Activated CD4-positive, alpha-beta T cell treated with anti-CD3 and anti-CD28 coated beads, Interleukin-2, amount 50 U/mL, for 16 hours (primary cell): ENCODE results near the gene OTUD7B.
A peak's percentile ranks its signal among the peaks of the same experiment; 100 is the strongest.
"Not testable (repeated sequence)": the region's sequence is repeated elsewhere in the genome, so short reads cannot be mapped to it uniquely, and the experiment has no call there.

Experiments used
- DNase-seq: peaks from one replicate; pipeline ENCODE4 v3.0.0-alpha.2; 2020

OTUD7B gene

DNA sequence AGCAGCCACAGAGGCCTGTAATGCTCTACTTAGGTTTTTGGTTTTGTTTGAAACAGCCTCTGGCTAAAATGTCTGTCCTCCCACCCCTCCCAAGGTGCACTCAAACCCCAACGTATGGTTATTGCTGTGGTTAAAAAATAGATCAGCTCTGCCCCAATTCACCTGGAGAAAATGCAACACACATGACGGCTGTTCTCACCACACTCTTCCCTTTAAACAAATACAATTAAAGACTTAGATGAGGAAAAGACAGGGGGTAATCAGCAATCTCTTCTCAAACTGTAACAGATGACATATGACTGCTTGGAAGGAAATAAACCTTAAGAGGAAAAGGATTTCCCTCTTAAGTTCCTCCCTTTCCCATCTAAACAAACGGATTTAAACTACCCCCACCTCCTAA, 67.6 kb downstream of the OTUD7B start:
- no peak for DNase-seq

DNA sequence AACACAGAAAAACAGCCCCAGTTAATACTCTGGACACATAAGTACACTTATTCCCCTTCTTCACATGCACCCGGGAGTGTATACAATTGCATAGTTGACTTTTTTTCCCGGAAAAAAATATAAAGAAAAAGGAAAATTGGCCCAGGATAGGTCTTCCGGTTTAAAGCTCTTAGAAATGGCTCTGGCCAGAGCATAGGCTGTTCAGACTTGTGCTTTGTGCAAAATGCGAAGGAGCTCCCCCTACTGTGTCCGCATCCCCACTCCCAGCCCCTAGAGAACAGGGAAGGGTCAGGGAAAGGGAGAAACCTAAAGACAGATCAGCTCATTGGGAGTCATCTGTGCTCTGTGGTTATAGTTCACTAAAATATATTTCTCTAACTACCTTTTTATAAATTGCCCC, 68.3 kb downstream of the OTUD7B start:
- no peak for DNase-seq

DNA sequence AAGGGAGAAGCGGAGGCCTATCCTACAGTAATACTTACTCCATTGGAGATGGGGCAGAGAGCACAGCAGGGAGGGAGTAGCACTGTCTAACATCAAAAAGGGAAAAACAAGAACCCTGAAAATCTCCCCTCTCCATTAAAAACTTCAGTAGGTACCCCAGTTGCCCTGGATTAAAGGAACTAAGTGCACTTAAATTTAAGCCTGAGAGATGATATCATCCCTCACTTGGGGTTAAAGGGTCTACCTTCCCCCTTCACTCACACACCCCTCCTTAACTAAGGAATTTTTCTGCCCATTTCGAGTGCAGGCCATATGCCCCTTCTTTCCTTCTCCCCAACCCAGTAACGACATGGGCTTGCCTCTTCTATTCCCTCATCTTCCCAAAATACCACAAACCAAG, 70.1 kb downstream of the OTUD7B start:
- DNase-seq, result no peak

DNA sequence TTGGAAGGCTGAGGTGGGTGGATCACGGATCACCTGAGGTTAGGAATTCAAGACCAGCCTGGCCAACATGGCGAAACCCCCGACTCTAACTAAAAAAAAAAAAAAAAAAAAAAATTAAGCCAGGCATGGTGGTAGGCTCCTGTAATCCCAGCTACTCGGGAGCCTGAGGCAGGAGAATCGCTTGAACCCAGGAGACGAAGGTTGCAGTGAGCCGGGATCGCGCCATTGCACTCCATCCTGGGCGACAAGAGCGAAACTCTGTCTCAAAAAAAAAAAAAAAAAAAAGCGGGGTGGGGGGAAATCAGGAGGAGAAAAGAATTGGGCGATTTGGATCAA, 71.9 kb downstream of the OTUD7B start:
- not testable (repeated sequence) for DNase-seq

DNA sequence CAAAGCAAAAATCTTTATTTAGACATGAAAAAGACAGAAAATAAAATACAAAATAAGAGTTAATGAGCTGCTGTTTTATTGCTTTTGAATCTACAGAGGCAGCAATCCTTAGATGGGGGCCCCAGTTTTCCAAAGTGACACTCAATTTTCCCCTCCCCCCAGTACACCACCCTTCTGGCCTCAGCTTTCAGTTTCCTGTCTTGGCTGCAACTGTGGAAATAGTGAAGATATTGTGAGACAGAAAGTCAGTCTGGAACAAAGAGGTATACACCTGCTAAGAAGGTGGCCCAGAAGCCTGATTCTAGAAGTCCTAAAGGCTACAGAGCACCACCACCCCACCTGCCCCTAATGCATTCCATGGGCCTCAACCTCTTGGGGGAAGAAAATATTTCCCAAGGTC, 72.8 kb downstream of the OTUD7B start:
- DNase-seq, result peak; percentile 24

DNA sequence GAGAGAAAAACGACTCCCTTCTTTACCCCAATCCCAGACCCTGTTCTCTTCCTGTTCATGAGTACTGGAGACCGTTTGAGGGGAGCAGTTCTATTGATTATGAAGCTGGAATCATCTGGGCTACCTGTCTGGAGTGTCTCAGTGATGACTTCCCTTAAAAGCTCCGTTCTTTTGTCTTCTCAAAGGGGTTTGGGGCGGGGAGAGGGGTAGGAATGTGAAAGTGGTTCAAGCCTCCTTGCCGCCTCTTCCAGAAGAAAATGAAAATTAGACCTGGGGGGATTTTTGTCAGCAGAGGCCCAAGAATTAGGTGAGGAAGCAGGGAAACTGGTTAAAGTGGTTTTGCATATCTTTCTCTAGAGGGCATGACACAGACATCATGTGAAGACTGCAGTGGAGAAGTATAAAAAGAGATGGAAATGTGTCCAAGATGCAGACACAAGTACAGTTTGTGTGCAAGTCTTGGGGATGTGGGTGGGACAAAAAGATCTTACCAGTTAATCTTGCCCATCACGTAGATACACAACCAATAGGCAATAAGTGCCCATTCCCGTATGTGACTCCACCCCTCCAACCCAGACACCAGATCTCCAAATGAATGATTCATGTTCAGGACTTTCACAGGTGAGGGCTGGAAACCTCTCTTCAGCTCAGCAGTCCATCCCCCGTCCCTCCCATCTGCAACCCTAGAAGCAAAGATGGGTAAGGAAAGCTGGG, 73.4 kb downstream of the OTUD7B start:
- no peak for DNase-seq

DNA sequence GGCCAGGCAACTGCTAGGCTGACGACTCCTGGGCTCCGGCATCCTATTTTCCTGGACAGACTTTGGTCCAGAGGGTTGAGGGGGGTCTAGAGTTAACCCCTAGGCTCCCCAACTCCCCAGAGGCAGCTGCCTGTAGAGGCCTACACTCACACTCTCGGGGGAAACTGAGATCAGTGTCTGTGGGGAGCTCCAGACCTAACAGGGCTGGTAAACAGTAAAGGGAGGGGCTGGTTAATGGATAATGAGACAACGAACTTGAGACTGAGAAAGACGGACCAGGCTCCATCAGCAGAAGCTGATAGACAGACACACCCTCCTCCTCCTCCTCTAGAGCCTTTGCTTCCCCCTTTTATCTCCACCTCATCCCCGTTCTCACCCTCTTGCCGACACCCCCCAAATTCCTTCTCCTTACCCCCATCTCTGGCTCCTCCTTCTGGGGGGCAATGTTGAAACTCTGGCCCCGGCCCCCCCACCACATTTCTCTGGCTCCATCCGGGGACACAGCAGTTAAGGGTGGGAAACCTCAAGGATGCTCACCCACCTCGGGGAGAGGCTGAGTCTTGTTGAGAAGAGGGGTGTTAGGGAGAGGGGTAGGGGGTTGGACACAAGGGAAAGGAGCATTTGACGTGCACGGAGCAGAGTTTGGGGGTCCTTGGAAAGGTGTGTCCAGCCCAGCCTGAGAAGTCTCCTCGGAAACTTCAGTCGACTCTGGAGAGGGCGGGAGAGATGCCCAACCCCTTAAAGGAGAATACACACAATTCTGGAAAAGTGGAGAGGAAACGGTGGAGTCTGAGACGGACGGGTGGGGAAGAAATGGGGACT, 74.1 kb downstream of the OTUD7B start, which contains the start of gene MTMR11:
Gene MTMR11, minus strand, starts transcription at position 710 of the 822 bp plus-strand sequence. Its CDS starts 232 bp downstream, at position 478.
- DNase-seq, result no peak

DNA sequence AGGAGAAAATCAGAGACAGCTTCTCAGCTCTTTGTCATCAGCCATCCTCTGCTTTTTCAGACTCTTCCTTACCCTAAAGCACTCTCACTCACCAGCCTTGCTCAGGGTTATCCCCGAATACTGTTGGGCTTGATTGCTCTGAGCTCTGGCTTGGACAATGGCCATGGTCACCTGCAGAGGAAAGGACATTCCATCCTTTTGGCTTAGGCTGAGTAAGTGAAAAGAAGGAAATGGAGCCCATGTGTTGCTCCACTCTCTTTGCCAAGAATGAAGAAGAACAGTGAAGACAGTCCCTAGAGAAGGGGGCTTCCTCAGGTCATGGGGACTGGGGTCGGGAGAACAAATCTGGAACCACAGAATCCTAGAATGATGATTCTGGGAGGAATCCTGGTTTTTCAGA, 76.2 kb downstream of the OTUD7B start:
- DNase-seq, result no peak

DNA sequence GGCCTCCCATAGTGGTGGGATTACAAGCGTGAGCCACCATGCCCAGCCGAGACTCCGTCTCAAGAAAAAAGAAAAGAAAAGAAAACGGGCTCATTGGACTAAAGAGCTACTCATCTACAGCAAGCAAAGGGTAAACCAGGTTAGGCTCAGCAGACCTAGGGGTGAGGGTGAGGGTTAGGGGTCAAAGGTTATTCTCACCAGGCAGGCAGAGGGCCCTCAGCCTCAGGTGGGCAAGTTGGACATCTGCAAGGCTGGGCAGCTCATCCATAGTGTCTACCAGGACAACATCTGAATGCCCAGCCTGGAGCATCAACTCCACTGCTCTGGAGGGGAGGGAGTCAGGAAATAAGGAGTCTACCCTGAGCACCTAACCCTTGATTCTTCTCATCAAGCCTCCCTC, 77.3 kb downstream of the OTUD7B start:
- DNase-seq, result no peak

DNA sequence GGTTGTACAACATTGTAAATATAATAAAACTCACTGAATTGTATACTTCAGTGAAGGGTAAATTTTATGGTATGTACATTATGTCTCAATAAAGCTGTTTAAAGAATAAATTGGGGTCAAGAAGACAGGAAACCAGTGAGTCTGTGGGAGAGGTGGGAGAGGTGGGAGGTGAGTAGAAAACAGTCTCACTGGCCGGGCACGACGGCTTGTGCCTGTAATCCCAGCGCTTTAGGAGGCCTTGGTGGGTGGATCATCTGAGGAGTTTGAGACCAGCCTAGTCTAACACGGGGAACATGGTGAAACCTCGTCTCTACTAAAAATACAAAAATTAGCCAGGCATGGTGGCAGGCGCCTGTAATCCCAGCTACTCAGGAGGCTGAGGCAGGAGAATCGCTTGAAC, 78.1 kb downstream of the OTUD7B start:
- no peak for DNase-seq

DNA sequence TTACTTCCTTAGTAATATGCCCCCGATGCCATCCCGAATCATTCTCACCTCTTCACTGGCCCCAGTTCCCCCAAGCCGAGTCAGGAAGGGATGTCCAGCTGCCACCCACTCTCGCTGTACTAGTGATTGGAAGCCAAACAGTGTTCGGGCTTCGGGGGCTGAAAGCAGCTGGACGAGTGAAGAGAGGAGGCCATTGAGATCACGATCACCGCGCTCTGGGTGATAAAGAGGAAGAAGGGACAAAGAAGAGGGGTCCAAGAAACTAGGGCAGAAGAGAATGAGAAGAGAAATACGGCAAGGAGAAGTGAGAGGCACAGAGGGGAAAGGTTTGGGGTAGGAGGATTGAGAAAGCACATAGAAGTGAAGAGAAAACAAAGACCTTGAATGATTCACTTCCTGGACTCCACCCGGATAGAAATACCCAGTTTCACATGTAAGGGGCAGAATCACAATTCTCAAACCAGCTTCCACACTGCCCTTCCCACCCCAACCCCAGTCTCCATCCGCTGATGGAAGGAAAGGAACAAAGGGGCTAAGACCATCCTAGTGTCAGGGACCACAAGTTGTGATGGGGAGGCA, 79.2 kb downstream of the OTUD7B start:
- DNase-seq, result no peak

DNA sequence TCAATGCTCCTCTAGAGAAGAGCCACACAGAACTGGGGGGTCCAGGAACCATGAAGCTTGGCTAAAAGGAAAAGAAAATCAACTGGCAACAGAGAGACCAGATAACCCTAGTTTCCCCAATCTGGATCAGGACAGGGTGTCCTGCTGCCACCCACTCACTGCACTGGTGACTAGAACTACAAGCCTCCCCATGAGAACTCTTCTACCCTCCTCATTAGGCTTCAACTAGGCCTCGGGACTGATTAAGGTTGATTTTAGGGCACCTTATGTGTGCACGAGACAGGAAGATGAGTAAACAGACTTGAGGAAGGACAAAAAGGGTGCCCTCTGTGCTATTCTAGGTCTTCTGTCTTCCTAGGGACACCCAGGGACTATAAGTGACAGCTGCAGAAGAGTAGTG, 80.7 kb downstream of the OTUD7B start:
- DNase-seq, result no peak

DNA sequence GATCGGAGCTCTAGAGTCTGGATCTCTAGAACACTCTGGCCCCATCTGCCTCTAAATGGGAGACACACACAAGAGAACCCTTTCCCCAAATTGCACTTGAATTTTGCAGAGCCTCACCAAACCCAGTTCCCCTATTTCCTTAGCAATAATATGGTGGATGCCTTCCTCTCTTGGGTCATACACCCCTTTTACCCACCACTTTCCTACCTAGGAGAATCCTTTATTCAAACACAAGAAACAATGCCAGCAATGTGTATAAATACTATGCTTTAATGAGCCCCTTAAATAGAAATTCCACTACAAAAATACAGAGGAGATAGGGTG, 82.2 kb downstream of the OTUD7B start:
- DNase-seq, result no peak

DNA sequence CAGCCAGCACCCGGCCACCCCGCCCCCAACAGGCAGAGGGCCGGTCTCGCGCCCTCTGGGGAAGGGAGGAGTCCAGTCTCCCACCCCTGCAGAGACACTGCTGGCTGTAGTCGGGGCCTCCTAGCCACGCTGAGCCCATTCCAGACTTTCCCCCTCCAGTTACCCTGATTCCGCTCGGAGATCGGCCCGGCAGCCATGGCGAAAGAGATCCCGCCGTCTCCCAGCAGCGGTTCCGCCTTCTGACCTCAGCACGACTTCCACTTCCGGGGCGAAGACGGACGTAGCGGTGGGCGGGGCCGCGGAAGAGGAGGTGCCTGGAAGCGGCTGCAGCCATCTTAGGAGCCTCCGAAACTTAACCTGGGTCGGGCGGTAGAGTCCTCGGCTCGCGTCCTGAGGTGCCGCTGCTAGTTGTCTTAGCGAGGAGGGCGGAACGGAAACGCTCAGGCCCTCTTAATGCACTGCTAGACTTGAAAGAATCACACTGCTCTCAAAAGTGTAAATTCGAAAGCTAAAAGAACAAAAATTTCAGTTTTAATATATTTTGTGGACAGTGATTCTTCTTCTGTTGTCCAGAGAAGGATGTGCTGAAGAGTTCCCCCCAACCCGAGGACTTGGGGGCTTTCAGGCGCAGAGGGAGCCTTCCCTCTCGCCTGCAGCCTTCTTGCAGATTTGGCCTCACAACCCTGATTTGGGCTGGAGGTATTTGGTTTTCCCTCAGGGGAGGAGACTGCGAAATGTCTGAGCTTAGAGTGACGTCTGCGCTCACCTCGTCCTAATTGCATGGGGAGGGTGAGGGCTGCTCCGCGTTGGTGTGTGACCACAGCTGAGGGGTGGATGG, 82.7 kb downstream of the OTUD7B start, which contains the start of gene SF3B4:
Gene SF3B4, minus strand, starts transcription at position 241 of the 838 bp plus-strand sequence. Its CDS starts 44 bp downstream, at position 197.
- peak; percentile 96 for DNase-seq

DNA sequence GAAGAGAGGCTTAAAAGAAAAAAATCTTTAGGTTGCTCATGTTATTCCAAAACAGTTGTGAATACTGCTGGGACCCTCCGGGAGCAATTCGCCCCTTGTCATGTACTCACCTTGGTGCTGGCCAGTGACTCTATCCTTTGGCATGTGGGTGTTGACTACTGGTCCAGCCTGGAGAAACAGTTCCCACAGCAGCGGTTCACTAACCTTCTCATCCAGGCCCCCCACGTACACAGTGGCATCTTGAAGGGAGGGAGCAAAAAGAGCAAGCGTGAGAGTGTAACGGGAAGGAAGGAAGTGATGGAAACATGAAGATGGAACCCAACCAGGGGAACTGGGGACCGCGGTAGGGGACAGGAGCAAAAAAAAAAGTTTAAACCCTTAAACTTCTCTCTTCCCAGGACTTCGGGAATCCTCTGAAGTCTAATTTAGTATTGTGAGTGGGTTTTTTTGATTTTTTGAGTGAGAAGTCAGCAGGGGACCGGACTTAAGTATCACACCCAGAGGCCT, 83.4 kb downstream of the OTUD7B start:
- DNase-seq, result no peak

DNA sequence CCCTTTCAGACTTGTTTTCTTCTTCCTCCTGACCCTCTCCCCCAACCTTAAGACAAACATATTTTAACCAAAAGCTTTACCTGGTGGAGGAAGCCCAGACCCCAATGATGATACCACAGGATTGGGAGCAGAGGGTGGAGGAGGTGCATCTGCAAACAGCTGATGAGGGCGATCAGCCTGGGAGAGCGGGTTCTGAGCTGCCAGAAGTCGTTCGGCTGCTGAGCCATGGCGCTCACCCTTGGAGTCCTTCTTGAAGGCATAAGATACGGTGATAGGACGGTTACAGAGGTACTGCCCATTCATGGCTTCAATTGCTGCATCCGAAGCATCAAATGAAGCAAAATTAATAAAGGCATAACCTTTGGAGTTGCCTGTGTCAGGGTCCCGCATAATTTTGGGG, 84.2 kb downstream of the OTUD7B start:
- no peak for DNase-seq

DNA sequence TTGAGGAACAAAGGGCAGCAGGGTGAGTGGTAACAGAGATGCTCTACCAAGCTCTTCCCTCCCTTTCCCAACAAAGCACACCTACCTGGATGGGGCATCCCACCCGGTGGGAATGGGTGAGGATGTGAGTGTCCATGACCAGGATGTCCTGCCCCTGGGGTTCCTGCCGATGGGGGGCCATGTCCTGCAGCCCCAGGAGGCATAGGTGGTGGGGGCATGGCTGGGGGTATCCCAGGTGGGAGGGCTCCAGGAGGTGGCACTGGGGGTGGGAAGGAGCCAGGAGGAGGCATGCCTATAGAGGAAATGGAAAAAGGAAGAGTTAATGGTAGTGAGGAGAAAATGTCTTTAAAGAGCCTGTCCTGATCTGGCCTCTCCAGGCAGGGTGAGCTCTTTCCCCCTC, 84.8 kb downstream of the OTUD7B start:
- no peak for DNase-seq

DNA sequence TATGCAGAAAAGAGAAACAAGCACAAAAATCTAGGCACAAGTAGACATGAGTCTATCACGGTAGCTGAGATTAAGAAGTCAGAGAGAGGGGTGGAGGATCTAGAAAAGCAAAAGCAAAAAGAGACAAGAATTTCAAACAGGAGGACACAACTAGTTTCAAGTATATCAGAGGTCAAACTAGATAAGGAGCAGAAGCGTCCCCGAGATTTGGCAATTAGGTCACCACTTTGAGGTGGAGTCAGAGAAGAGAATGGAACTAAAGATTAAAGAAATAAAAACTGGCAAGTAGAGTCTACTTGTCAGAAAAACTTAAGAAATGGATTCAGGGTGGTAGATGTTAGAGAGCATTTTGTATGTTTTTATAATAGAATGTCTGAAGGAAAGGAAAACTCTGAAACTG, 85.2 kb downstream of the OTUD7B start:
- no peak for DNase-seq

DNA sequence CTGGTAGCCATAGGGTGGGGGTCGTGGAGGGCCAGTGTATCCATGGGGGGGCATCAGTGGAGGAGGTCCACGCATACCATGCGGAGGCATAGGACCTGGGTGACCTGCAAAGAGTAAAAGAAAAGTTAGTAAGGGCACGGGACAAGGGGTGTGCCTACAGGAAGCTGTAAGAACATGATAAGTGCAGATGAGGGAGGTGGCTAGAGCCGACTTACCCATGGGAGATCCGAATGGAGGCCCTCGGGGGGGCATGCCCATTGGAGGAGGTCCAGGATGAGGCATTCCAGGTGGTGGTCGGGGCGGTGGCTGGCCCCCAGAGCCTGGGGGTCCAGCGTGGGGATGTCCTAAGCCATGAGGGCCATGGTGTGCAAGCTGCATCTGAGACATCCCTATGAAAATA, 86.9 kb downstream of the OTUD7B start:
- no peak for DNase-seq

DNA sequence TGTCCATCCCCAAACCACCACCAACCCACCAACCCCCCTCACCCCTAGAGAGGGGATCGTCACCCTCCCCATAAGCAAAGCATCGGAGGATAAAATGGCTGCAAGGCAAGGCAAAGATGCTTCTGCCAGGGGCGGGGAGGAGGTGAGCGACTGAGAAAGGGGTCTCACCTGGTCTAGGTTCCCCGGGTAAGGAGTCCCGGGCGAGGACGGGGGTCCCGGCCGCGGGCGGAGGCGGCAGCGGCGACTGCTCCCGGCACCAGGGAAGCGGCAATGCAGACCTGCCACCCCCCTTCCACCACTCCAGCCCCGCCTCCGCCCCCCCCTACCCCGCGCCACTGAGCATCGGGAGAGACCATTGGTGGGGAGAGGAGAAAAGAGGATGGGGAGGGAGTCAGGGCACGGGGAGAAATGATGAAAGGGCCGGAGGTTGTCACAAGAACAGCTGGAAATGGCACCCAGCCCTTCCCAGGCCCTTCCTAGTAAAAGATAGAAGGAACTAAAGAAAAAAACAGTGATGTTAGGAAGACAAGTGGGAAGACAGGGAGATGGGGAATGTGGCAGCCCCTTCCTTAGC, 92.9 kb downstream of the OTUD7B start, which contains the start of gene SV2A:
Gene SV2A, minus strand, starts transcription at position 274 of the 574 bp plus-strand sequence. CDS start 4,004 bp downstream, outside the sequence.
- peak; percentile 18 for DNase-seq

DNA sequence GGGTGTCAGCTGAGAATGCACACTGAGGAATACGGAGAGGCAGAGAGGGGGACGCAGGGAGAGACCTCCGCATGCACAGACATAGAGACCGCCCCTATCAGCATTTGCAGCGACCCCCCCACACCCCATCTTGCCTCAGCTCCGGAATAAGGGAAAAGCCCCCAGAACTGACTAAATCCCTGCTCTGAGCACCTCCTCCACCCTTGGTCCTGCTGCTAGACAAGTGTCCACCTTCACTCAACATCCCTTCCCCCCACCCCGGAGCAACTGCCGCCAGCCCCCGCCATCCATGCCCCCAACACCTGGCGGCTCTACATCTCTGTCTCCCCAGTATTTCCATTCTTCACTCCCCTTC, 93.7 kb downstream of the OTUD7B start:
- no peak for DNase-seq

DNA sequence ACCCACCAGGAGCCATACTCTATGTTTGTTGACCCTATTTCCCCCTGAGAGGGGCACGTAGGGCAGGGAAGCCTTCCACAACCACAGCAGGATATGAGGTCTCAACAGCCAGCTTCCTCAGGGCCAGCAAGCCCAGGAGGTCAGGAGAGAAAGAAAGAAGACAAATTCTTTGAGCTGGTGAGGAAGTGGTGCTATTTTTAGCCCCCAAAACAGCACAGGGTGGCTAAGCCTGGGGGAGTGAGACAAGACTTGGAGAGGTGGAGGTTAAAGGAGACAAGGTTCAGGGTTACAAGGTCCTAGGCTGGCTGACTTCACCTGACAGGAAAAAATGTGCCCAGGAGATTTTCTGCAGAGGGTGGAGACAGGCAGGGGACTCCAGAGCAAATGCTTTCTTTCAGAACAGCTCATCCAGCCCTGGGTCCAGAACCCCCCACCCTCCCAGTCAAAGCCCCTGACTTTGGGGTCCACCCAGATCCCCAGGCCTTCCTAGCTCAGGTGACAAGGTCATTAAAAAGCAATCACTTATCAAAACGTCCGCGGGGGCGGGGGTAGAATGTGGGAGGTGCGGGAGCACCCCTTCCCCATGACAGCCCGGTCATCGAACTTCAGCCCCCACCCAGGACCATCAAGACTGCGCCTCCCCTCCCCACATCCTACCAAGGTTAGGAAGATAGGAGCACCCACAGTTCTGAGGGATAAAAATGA, 94.2 kb downstream of the OTUD7B start:
- DNase-seq, result no peak
